MCF 10A (cell line): ENCODE results near the gene CIDEB. TPM values are rescaled to one million over a fixed set of nuclear protein-coding genes. Genes with fewer than 3 reads are reported as not detected.
A peak's percentile ranks its signal among the peaks of the same experiment; 100 is the strongest.

Experiments
- BruUV-seq: library from RNA; stranded (reverse); fragments of 400-500 nt; replicated peaks from 2 replicates; lab custom pipeline; 2021; lab: Mats Ljungman, UMichigan
- CTCF ChIA-PET: fragments of 300-600 bp; sonication (Branson Sonifier 250); formaldehyde crosslinking; extraction: SDS; loops from one replicate; lab custom pipeline; 2021; ENCODE audit warnings: antibody characterized with exemption, inconsistent platforms; lab: Yijun Ruan, JAX
- POLR2A ChIA-PET: fragments of 300-600, 350-650 bp; sonication (Branson Sonifier 250); formaldehyde crosslinking; extraction: SDS; loops from one replicate; lab custom pipeline; 2020; ENCODE audit warnings: antibody characterized with exemption, inconsistent platforms; lab: Yijun Ruan, JAX
- DNase-seq: peaks from one replicate; pipeline ENCODE4 v3.0.0-alpha.2; 2018; ENCODE audit not compliant: unreplicated experiment
- H3K27ac Mint-ChIP-seq: one replicate; pipeline ENCODE4 v1.8.0; 2022; ENCODE audit warnings: mild to moderate bottlenecking, low read depth, mixed read lengths; ENCODE audit not compliant: unreplicated experiment
- H3K27me3 Mint-ChIP-seq: one replicate; pipeline ENCODE4 v1.8.0; 2022; ENCODE audit warnings: mixed read lengths; ENCODE audit not compliant: insufficient read depth, unreplicated experiment
- H3K36me3 Mint-ChIP-seq: one replicate; pipeline ENCODE4 v1.8.0; 2022; ENCODE audit warnings: mild to moderate bottlenecking, moderate library complexity, mixed read lengths; ENCODE audit not compliant: insufficient read depth, unreplicated experiment
- H3K4me1 Mint-ChIP-seq: one replicate; pipeline ENCODE4 v1.8.0; 2022; ENCODE audit warnings: mixed read lengths; ENCODE audit not compliant: insufficient read depth, unreplicated experiment
- H3K4me3 Mint-ChIP-seq: one replicate; pipeline ENCODE4 v1.8.0; 2022; ENCODE audit warnings: mild to moderate bottlenecking, moderate library complexity, mixed read lengths; ENCODE audit not compliant: unreplicated experiment
- H3K9me3 Mint-ChIP-seq: one replicate; pipeline ENCODE4 v1.8.0; 2022; ENCODE audit warnings: mixed read lengths; ENCODE audit not compliant: unreplicated experiment
- CTCF ChIP-seq: fragments of 200-600 bp; IDR thresholded peaks from one replicate; pipeline ENCODE4 v1.8.0; 2022; ENCODE audit warnings: antibody characterized with exemption, mild to moderate bottlenecking; ENCODE audit not compliant: unreplicated experiment
- intact Hi-C: fragments of 100-400 bp; cut with micrococcal nuclease; formaldehyde crosslinking; loops from 2 replicates; pipeline ENCODE4 v1.14.1; 2022
- total RNA-seq: library from RNA; stranded (reverse); gene quantifications from 2 replicates; pipeline ENCODE4 v1.2.3, GENCODE V29; 2022

CIDEB gene
- total RNA-seq, 1 experiment from 2014 or later = 1.3 TPM

- Mint-ChIP-seq H3K27me3 (peaks cover 16% of the 10 kb centered on the region), H3K36me3 (no peaks in the 10 kb centered on the region), H3K27ac (peak overlapping the region; percentile 52), H3K4me1 (peaks cover 18% of the 10 kb centered on the region), H3K9me3 (no peaks in the 10 kb centered on the region), H3K4me3 (no peak overlapping the region)
- ChIA-PET POLR2A (interaction anchor here (3.5 kb wide), 1 partner anchor 77 kb away, joined by 16 read pairs; the partner anchor contains the start of genes CBLN3 and KHNYN), CTCF (interaction anchor here (1.2 to 5.6 kb wide), 4 partner anchors 8 to 77 kb away, joined by 3 to 36 read pairs (median 10); no protein-coding TSS in a partner anchor)
- intact Hi-C loops = no loop called here
- BruUV-seq = no TSS peak
- no peak for TF ChIP-seq CTCF
- peak; percentile 56 for DNase-seq
Observed at GRCh38 chr14:24353559-24354481, 46.0 kb upstream of the CIDEB start.

- no peak overlapping the region for H3K27ac Mint-ChIP-seq
Observed at GRCh38 chr14:24351517-24351916, 43.7 kb upstream of the CIDEB start.

GRCh38 chr14:24349742-24350141, 42.0 kb upstream of the CIDEB start:
- H3K4me3 Mint-ChIP-seq = no peak overlapping the region
- H3K9me3 Mint-ChIP-seq = no peaks in the 10 kb centered on the region
- no peak overlapping the region for H3K27ac Mint-ChIP-seq
- no peaks in the 10 kb centered on the region for H3K36me3 Mint-ChIP-seq
- BruUV-seq = no TSS peak
- no peak for TF ChIP-seq CTCF
- peaks cover 16% of the 10 kb centered on the region for H3K27me3 Mint-ChIP-seq
- peaks cover 18% of the 10 kb centered on the region for H3K4me1 Mint-ChIP-seq
- DNase-seq = no peak
- ChIA-PET POLR2A (interaction anchor here (0.8 to 3.0 kb wide), 2 partner anchors 86 to 93 kb away, joined by 3 to 11 read pairs; partner anchors contain the start of gene SDR39U1), CTCF (interaction anchor here (0.6 to 5.6 kb wide), 9 partner anchors 10 to 82 kb away, joined by 3 to 40 read pairs (median 4); partner anchors contain the start of gene ADCY4)
- intact Hi-C loops = no loop called here

More at GRCh38 chr14:24351517-24351916, 43.7 kb upstream of the CIDEB start:
- H3K27me3 Mint-ChIP-seq = peaks cover 16% of the 10 kb centered on the region
- no peaks in the 10 kb centered on the region for H3K36me3 Mint-ChIP-seq
- no peaks in the 10 kb centered on the region for H3K9me3 Mint-ChIP-seq
- no TSS peak for BruUV-seq
- ChIA-PET CTCF (interaction anchor here (0.7 to 5.6 kb wide), 13 partner anchors 10 to 86 kb away, joined by 3 to 40 read pairs (median 5); partner anchors contain the start of gene ADCY4), POLR2A (interaction anchor here (1.0 to 3.5 kb wide), 6 partner anchors 11 to 91 kb away, joined by 3 to 16 read pairs (median 8); partner anchors contain the start of genes CBLN3, KHNYN and SDR39U1)
- H3K4me1 Mint-ChIP-seq = peaks cover 18% of the 10 kb centered on the region
- TF ChIP-seq CTCF = no peak
- intact Hi-C loops = no loop called here
- peak; percentile 45 for DNase-seq
- H3K4me3 Mint-ChIP-seq = no peak overlapping the region

GRCh38 chr14:24348186-24348585, 40.4 kb upstream of the CIDEB start:
- CTCF ChIA-PET = interaction anchor here (0.6 to 5.6 kb wide), 9 partner anchors 14 to 331 kb away, joined by 3 to 108 read pairs (median 7); partner anchors contain the start of gene ADCY4
- H3K4me1 Mint-ChIP-seq = peaks cover 8% of the 10 kb centered on the region
- no peaks in the 10 kb centered on the region for H3K9me3 Mint-ChIP-seq
- POLR2A ChIA-PET = interaction anchor here (0.7 to 1.0 kb wide), 2 partner anchors 48 to 49 kb away, joined by 3 to 4 read pairs; partner anchors contain the start of genes DHRS1 and NOP9
- no peak for TF ChIP-seq CTCF
- peaks cover 27% of the 10 kb centered on the region for H3K27me3 Mint-ChIP-seq
- H3K4me3 Mint-ChIP-seq = no peak overlapping the region
- DNase-seq = no peak
- H3K27ac Mint-ChIP-seq = no peak overlapping the region
- intact Hi-C loops = no loop called here
- no TSS peak for BruUV-seq
- H3K36me3 Mint-ChIP-seq = no peaks in the 10 kb centered on the region
